Measurements from ENCODE around the gene ACVR1B.

Gene ACVR1B

DNA sequence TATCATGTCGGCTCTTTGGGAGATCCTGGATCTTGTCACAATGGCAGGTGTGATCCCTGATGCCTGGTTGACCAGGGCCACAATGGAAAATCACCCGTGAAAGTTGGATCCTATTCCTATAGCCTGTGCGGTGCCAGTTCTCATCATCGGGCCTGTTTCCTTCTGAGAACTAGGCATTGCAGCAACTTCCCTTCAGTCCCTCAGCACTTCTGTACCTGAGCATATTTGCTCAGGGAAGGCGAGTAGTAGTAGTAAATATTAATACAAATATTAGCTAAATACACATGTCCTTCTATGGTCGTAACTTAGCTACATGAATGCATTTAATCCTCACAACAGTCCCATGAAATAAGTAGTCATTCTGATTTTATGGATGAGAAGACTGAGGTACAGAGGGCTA lies 33.2 kb downstream of the ACVR1B start:
- no peak overlapping the region for H3K27ac ChIP-seq (ENCODE audit: poor library complexity, severe bottlenecking)
- TF ChIP-seq CTCF (IDR thresholded peaks at IDR 0.05; ENCODE audit: poor library complexity, severe bottlenecking) = no peak
- no peak for ATAC-seq (ENCODE audit: low read depth)
- H3K27me3 ChIP-seq (ENCODE audit: insufficient read depth, poor library complexity, severe bottlenecking) = no peaks in the 10 kb centered on the region
- peaks cover 56% of the 10 kb centered on the region for H3K36me3 ChIP-seq (ENCODE audit: low read depth)
- H3K4me3 ChIP-seq (ENCODE audit: severe bottlenecking) = no peak overlapping the region
- H3K4me1 ChIP-seq (ENCODE audit: insufficient read depth, poor library complexity, severe bottlenecking) = no peaks in the 10 kb centered on the region
- no peaks in the 10 kb centered on the region for H3K9me3 ChIP-seq (ENCODE audit: severe bottlenecking)
- no peak for DNase-seq (ENCODE audit: low spot score)

- Histone ChIP-seq H3K27ac (ENCODE audit: poor library complexity, severe bottlenecking) (no peak overlapping the region), H3K27me3 (ENCODE audit: insufficient read depth, poor library complexity, severe bottlenecking) (no peaks in the 10 kb centered on the region), H3K4me1 (ENCODE audit: insufficient read depth, poor library complexity, severe bottlenecking) (no peaks in the 10 kb centered on the region), H3K4me3 (ENCODE audit: severe bottlenecking) (no peak overlapping the region), H3K36me3 (ENCODE audit: low read depth) (peaks cover 56% of the 10 kb centered on the region), H3K9me3 (ENCODE audit: severe bottlenecking) (no peaks in the 10 kb centered on the region)
- TF ChIP-seq CTCF (IDR thresholded peaks at IDR 0.05; ENCODE audit: poor library complexity, severe bottlenecking) = no peak
- ATAC-seq (ENCODE audit: low read depth) (no peak), DNase-seq (ENCODE audit: low spot score) (no peak)
Measured at GRCh38 chr12:51985154-51985835, 33.8 kb downstream of the ACVR1B start.

- no peak overlapping the region for H3K4me3 ChIP-seq (ENCODE audit: severe bottlenecking)
- H3K27ac ChIP-seq (ENCODE audit: poor library complexity, severe bottlenecking) = no peak overlapping the region
- TF ChIP-seq CTCF (IDR thresholded peaks at IDR 0.05; ENCODE audit: poor library complexity, severe bottlenecking) = no peak
- no peaks in the 10 kb centered on the region for H3K9me3 ChIP-seq (ENCODE audit: severe bottlenecking)
- no peak for ATAC-seq (ENCODE audit: low read depth)
- H3K4me1 ChIP-seq (ENCODE audit: insufficient read depth, poor library complexity, severe bottlenecking) = no peaks in the 10 kb centered on the region
- peaks cover 43% of the 10 kb centered on the region for H3K36me3 ChIP-seq (ENCODE audit: low read depth)
- no peaks in the 10 kb centered on the region for H3K27me3 ChIP-seq (ENCODE audit: insufficient read depth, poor library complexity, severe bottlenecking)
- DNase-seq (ENCODE audit: low spot score) = no peak
Measured at GRCh38 chr12:51986834-51987233, 35.3 kb downstream of the ACVR1B start.

DNA sequence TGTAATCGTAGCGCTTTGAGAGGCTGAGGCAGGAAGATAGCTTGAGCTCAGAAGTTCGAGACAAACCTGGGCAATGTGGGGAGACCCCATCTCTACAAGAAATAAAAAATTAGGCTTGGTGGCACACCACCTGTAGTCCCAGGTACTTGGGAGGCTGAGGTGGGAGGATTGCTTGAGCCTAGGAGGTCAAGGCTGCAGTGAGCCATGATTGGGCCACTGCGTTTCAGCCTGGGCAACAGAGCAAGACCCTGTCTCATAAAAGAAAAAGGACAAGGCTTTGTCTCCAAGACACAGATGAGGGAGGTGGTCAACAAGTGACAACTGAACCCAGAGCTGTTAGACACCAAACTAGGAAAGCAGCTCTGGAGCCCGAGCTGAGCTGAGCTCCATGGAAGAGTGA lies 40.7 kb downstream of the ACVR1B start:
- Histone ChIP-seq H3K36me3 (ENCODE audit: low read depth) (peaks cover 35% of the 10 kb centered on the region), H3K4me3 (ENCODE audit: severe bottlenecking) (no peak overlapping the region), H3K27ac (ENCODE audit: poor library complexity, severe bottlenecking) (no peak overlapping the region), H3K4me1 (ENCODE audit: insufficient read depth, poor library complexity, severe bottlenecking) (peaks cover 4% of the 10 kb centered on the region), H3K27me3 (ENCODE audit: insufficient read depth, poor library complexity, severe bottlenecking) (no peaks in the 10 kb centered on the region), H3K9me3 (ENCODE audit: severe bottlenecking) (no peaks in the 10 kb centered on the region)
- TF ChIP-seq CTCF (IDR thresholded peaks at IDR 0.05; ENCODE audit: poor library complexity, severe bottlenecking) = no peak
- ATAC-seq (ENCODE audit: low read depth) (no peak), DNase-seq (ENCODE audit: low spot score) (no peak)

DNA sequence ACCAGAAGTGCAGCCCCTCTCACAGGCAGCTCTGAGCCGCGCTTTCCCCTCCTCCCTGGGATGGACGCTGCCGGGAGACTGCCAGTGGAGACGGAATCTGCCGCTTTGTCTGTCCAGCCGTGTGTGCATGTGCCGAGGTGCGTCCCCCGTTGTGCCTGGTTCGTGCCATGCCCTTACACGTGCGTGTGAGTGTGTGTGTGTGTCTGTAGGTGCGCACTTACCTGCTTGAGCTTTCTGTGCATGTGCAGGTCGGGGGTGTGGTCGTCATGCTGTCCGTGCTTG lies 43.0 kb downstream of the ACVR1B start:
- peaks cover 25% of the 10 kb centered on the region for H3K36me3 ChIP-seq (ENCODE audit: low read depth)
- ATAC-seq (ENCODE audit: low read depth) = no peak
- H3K4me1 ChIP-seq (ENCODE audit: insufficient read depth, poor library complexity, severe bottlenecking) = peaks cover 4% of the 10 kb centered on the region
- H3K4me3 ChIP-seq (ENCODE audit: severe bottlenecking) = no peak overlapping the region
- no peak for DNase-seq (ENCODE audit: low spot score)
- no peaks in the 10 kb centered on the region for H3K27me3 ChIP-seq (ENCODE audit: insufficient read depth, poor library complexity, severe bottlenecking)
- no peak for TF ChIP-seq CTCF (IDR thresholded peaks at IDR 0.05; ENCODE audit: poor library complexity, severe bottlenecking)
- no peaks in the 10 kb centered on the region for H3K9me3 ChIP-seq (ENCODE audit: severe bottlenecking)
- no peak overlapping the region for H3K27ac ChIP-seq (ENCODE audit: poor library complexity, severe bottlenecking)
